Right atrium auricular region (tissue), 2 donors: ENCODE data around the gene GARNL3. TPM values are rescaled to one million over a fixed set of nuclear protein-coding genes. Genes with fewer than 3 reads are reported as not detected.

Source experiments
- DNase-seq: peaks from one replicate; pipeline ENCODE4 v3.0.0-alpha.2; 2019; ENCODE audit warnings: low spot score
- H3K27ac ChIP-seq, 2 donors: fragments of 200-600 bp; sonication (generic); 1 replicate in 1 of 2; 2 replicates in 1 of 2; pipeline ENCODE4 v1.5.1; 2016 to 2019
- H3K27me3 ChIP-seq, 2 donors: fragments of 200-600 bp; sonication (generic); one replicate each; pipeline versions ENCODE4 v1.5.1 to v1.6.0; 2017 to 2019
- H3K36me3 ChIP-seq: fragments of 200-600 bp; sonication (generic); one replicate; pipeline ENCODE4 v1.5.1; 2016
- H3K4me1 ChIP-seq, 2 donors: fragments of 200-600 bp; sonication (generic); one replicate each; pipeline versions ENCODE4 v1.5.1 to v1.6.0; 2017 to 2019
- H3K4me3 ChIP-seq, 2 donors: fragments of 200-600 bp; sonication (generic); 1 replicate in 1 of 2; 2 replicates in 1 of 2; pipeline ENCODE4 v1.5.1; 2017 to 2019; ENCODE audit warnings: mild to moderate bottlenecking in 1 of 2, moderate library complexity in 1 of 2
- H3K9me3 ChIP-seq, 2 donors: fragments of 200-600 bp; sonication (generic); one replicate each; pipeline ENCODE4 v1.5.1; 2019
- CTCF ChIP-seq, 2 donors: fragments of 200-600 bp; sonication (generic); IDR thresholded peaks; one replicate each; pipeline ENCODE4 v1.5.1; 2019; ENCODE audit warnings: antibody characterized with exemption in 2 of 2
- total RNA-seq, 2 donors: library from RNA; depleted of rRNA; stranded (reverse); fragments of >200 nt; gene quantifications; one replicate each; pipeline ENCODE4 v1.1.0, GENCODE V29; 2016

Gene GARNL3
- total RNA-seq, 2 donors from 2014 or later: 8.9 to 17.7 TPM

DNA sequence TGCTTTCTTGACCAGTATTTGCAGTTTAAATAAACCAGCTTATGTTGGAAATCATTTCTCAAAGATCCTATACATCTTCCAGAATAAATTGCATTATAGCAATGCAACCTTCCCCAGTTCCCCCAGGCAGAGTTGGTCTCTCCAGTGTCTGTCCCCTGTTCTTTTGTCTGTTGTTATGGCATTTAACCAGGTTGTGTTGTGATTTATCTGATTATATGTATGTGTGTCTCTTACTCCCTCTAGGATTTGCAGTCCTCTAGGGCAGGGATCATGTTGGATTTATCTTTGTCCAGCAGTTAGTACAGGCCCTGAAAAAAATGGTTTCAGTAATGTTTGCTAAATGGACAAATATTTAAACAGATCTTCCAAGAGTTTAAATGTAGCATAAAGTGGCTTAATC, 17.3 kb downstream of the GARNL3 start:
- no peak for TF ChIP-seq CTCF (IDR thresholded peaks at IDR 0.05)
- H3K27me3 ChIP-seq: no peaks in the 10 kb centered on the region
- no peak overlapping the region for H3K4me3 ChIP-seq
- peak overlapping the region; percentile 49 to 76 for H3K27ac ChIP-seq
- no peaks in the 10 kb centered on the region for H3K36me3 ChIP-seq
- no peak for DNase-seq
- no peaks in the 10 kb centered on the region for H3K9me3 ChIP-seq
- peaks cover 0 to 40% of the 10 kb centered on the region in 2 donors for H3K4me1 ChIP-seq

DNA sequence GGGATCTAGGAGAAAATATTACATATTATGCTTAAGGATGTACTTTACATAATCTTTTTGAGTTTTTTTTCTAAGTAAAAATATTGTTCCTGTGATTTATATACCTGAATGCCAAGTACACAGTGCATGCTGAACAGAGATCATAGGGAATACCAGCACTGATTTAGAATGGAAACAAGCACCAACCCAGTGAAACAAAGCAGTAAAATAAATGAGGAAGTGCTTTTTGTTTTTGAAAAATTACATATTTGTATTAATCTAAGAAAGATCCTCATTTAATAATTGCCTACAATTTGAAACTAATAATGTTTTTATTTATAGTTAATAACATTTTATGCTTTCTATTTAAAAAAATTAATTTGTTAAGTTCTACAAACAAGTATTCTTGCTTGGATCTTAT, 18.0 kb downstream of the GARNL3 start:
- peaks cover 0 to 33% of the 10 kb centered on the region in 2 donors for H3K4me1 ChIP-seq
- peak overlapping the region; percentile 28 to 76 for H3K27ac ChIP-seq
- H3K9me3 ChIP-seq: no peaks in the 10 kb centered on the region
- TF ChIP-seq CTCF (IDR thresholded peaks at IDR 0.05): no peak
- H3K36me3 ChIP-seq: no peaks in the 10 kb centered on the region
- no peaks in the 10 kb centered on the region for H3K27me3 ChIP-seq
- H3K4me3 ChIP-seq: no peak overlapping the region
- DNase-seq: no peak

DNA sequence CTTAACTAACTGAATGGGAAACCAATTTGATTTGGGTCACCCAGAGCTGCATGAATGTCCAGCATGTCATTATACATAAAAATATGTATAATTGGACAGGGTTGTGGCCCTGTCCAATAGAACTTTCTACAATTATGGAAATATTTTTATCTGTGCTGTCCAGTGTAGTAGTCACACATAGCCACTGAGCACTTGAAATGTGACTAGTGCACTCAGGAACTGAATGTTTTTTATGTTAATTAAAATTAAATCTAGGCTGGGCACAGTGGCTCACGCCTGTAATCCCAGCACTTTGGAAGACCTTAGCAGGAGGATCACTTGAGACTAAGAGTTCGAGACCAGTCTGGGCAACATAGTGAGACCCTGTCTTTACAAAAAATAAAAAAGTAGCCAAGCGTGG, 18.6 kb downstream of the GARNL3 start:
- no peaks in the 10 kb centered on the region for H3K36me3 ChIP-seq
- TF ChIP-seq CTCF (IDR thresholded peaks at IDR 0.05): no peak
- H3K27me3 ChIP-seq: no peaks in the 10 kb centered on the region
- H3K27ac ChIP-seq: peak overlapping the region; percentile 28 to 76
- no peak overlapping the region for H3K4me3 ChIP-seq
- no peaks in the 10 kb centered on the region for H3K9me3 ChIP-seq
- DNase-seq: no peak
- peaks cover 0 to 31% of the 10 kb centered on the region in 2 donors for H3K4me1 ChIP-seq

DNA sequence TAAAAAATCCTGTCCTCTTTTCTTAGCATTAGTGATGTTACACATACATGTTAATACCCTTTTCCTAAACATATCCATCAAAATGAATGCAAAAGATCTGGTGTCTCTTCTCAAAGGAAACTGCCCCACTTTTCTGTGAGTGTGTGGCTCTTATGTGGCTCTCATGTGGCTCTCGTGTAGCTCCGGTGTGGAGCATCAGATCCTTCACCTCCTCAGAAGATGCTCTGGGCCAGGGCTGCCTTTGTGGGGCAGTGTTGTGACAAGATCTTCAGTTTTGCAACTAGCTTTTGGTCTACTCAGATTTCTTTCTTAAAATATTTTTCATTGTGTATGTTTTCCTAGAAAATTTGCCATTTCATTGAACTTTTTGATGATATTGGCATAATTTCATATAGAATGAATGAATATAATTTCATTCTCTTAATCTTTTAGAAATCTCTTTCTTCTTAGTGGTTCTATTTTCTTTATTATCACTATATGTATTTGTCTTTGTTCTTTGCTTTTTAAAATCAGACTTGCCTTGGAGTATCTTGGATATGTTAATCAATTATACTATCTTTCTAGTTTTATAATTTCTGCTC, 19.4 kb downstream of the GARNL3 start:
- DNase-seq: no peak
- TF ChIP-seq CTCF (IDR thresholded peaks at IDR 0.05): peak in 1 of 2 donors; percentile 51
- no peaks in the 10 kb centered on the region for H3K36me3 ChIP-seq
- no peak overlapping the region for H3K4me3 ChIP-seq
- peaks cover 0 to 31% of the 10 kb centered on the region in 2 donors for H3K4me1 ChIP-seq
- H3K27ac ChIP-seq: peak overlapping the region in 1 of 2 donors; percentile 76
- no peaks in the 10 kb centered on the region for H3K27me3 ChIP-seq
- no peaks in the 10 kb centered on the region for H3K9me3 ChIP-seq

DNA sequence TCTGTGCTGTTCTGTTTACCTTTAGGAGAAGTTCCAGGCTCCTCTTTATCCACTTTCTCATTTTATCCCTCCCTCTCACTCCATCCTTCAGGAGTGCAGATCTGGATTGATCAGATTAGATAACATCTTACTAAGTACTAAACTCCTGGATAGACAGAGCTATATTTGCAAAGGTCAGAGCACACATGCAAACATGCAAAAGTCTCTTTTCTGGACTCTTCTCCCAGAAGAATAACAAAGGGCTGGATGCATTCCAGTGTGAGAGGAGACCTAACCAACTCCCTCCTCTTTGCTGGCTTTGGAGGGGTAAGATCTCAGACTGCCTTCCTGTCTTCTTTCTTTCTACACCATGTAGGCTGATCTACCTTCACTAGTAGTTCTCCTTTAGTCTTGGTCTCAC, 21.4 kb downstream of the GARNL3 start:
- Histone ChIP-seq H3K4me3 (no peak overlapping the region), H3K27me3 (no peaks in the 10 kb centered on the region), H3K9me3 (no peaks in the 10 kb centered on the region), H3K4me1 (peaks cover 0 to 25% of the 10 kb centered on the region in 2 donors), H3K27ac (no peak overlapping the region), H3K36me3 (no peaks in the 10 kb centered on the region)
- no peak for TF ChIP-seq CTCF (IDR thresholded peaks at IDR 0.05)
- DNase-seq: no peak

- Histone ChIP-seq H3K27ac (no peak overlapping the region), H3K27me3 (no peaks in the 10 kb centered on the region), H3K4me1 (peaks cover 0 to 31% of the 10 kb centered on the region in 2 donors), H3K9me3 (no peaks in the 10 kb centered on the region), H3K4me3 (no peak overlapping the region), H3K36me3 (no peaks in the 10 kb centered on the region)
- TF ChIP-seq CTCF (IDR thresholded peaks at IDR 0.05): no peak
- DNase-seq: no peak
Observed at GRCh38 chr9:127290561-127291065, 26.0 kb downstream of the GARNL3 start.
